ENCODE data around the gene MRPS5. TPM values are rescaled to one million over a fixed set of nuclear protein-coding genes. Genes with fewer than 3 reads are reported as not detected.

MRPS5 gene
- total and polyA plus RNA-seq, 2 donors (not counting 1 experiment from before 2014, with no cell fraction given) = 46.3 to 48.0 TPM

DNA sequence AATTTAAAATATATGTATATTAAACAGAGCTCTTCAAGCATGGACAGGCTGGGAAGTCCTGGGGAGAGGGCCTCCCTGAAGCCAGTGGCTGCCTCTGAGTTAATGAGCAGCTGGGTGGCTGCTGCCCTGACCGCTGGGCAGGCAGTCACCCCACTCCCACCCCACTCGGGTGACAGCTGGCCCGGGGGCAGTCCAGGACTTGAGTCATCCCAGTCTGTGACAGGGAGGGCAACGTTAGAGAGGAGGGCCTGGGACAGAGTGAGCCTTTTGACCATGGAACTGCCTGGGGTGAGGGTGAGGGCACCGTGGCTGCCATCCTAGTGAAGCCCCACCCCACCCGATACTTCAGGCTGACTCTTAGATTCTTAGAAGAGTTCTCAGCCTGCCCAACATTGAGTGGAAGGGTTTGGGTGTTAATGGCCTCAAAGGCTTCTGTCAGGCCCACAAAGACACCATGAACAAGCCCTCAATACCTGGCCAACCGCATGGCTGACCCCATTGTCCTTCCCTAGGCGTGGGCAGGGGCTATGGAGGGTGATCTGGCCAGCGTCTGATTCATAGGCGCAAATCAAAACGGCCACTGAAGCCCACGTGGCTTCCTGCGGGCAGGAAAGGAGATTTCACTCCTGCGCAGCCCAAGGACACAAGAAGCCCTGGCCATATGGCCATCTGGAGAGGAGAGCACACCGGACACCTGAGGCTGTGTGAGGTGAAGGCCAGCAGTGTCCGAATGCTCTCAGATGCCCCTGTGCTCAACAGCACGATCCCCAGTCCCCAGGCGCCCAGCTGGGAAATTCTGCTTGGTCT, 47.5 kb downstream of the MRPS5 start:
- Histone ChIP-seq H3K27me3 (replicated peaks in 1 of 4; ENCODE audit: control extremely low read depth in 1 of 4, control insufficient read depth in 3 of 4, insufficient read depth in 4 of 4, low read length in 3 of 4) (peaks cover 0 to 26% (median 8%) of the 10 kb centered on the region in 4 experiments), H3K9ac (ENCODE audit: low read length) (no peak overlapping the region), H3K4me1 (ENCODE audit: control insufficient read depth in 2 of 2, insufficient read depth in 2 of 2, low read length in 2 of 2) (peaks cover 9 to 11% of the 10 kb centered on the region in 2 donors), H3K9me3 (ENCODE audit: control extremely low read depth in 1 of 3, control insufficient read depth in 2 of 3, insufficient read depth in 1 of 3, low read length in 2 of 3) (no peaks in the 10 kb centered on the region), H3K27ac (ENCODE audit: low read length in 2 of 2) (no peak overlapping the region), H4K20me1 (ENCODE audit: control insufficient read depth, insufficient read depth, low read length, poor library complexity, severe bottlenecking) (no peaks in the 10 kb centered on the region), H2AFZ (ENCODE audit: insufficient read depth, low read depth, low read length, poor library complexity, severe bottlenecking) (no peak overlapping the region), H3K4me3 (ENCODE audit: control extremely low read depth in 1 of 5, extremely low read depth in 1 of 5, insufficient read depth in 1 of 5, low read depth in 2 of 5, low read length in 4 of 5) (no peak overlapping the region), H3K4me2 (replicated peaks; ENCODE audit: low read depth, low read length, poor library complexity, severe bottlenecking) (no peak overlapping the region), H3K36me3 (replicated peaks in 1 of 2; ENCODE audit: control extremely low read depth in 1 of 2, control insufficient read depth in 1 of 2, extremely low read depth in 1 of 2, insufficient read depth in 2 of 2, low read length in 1 of 2) (no peaks in the 10 kb centered on the region), H3K79me2 (ENCODE audit: control insufficient read depth, insufficient read depth, low read length) (no peaks in the 10 kb centered on the region)
- peaks cover 23% of the 10 kb centered on the region for H3K27me3 Mint-ChIP-seq
- DNase-seq (no peak), ATAC-seq (ENCODE audit: low read depth) (no peak)
- TF ChIP-seq EZH2 (IDR thresholded peaks at IDR 0.05; ENCODE audit: borderline replicate concordance, insufficient read depth, low read depth, low read length, poor library complexity, severe bottlenecking) = no peak
- TF ChIP-seq, protein P1, sequence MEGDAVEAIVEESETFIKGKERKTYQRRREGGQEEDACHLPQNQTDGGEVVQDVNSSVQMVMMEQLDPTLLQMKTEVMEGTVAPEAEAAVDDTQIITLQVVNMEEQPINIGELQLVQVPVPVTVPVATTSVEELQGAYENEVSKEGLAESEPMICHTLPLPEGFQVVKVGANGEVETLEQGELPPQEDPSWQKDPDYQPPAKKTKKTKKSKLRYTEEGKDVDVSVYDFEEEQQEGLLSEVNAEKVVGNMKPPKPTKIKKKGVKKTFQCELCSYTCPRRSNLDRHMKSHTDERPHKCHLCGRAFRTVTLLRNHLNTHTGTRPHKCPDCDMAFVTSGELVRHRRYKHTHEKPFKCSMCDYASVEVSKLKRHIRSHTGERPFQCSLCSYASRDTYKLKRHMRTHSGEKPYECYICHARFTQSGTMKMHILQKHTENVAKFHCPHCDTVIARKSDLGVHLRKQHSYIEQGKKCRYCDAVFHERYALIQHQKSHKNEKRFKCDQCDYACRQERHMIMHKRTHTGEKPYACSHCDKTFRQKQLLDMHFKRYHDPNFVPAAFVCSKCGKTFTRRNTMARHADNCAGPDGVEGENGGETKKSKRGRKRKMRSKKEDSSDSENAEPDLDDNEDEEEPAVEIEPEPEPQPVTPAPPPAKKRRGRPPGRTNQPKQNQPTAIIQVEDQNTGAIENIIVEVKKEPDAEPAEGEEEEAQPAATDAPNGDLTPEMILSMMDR (IDR thresholded peaks at IDR 0.05) = no peak
- H3K4me3 Mint-ChIP-seq = no peak overlapping the region
- intact Hi-C loops (cut with micrococcal nuclease) = no loop called here
- H3K4me1 Mint-ChIP-seq = peaks cover 10% of the 10 kb centered on the region
- WGBS (ENCODE audit: insufficient coverage) = 62% methylated on average over 12 of the region's 18 CpGs
- ChIA-PET CTCF (no interaction called here), POLR2A (no interaction called here)
- no peak overlapping the region for H3K27ac Mint-ChIP-seq
- no peaks in the 10 kb centered on the region for H3K9me3 Mint-ChIP-seq (ENCODE audit: insufficient read depth)

DNA sequence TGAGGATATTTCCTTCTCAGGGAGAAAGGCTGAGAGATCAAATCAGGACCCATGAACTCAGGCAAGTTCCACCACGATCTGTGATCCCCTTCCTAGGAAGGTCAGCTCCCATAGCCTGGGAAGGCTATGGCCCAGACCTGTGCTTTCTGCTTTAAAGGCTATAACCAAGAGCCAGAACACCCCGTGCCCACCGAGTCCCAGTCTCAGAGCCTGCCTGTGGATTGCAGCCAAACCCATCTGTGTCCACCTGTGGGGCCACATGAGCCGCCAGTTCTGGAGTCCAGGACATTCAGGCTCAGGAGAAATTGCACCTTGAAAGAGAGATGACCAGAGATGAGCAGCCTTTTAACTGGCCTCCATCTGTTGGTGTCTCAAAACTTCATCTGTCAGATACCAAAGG, 49.2 kb downstream of the MRPS5 start:
- CTCF ChIA-PET = interaction anchor here (1.2 to 1.3 kb wide), 2 partner anchors 10 to 43 kb away, joined by 3 to 4 read pairs; no protein-coding TSS in a partner anchor
- Mint-ChIP-seq H3K4me3 (no peak overlapping the region), H3K27ac (no peak overlapping the region), H3K4me1 (peaks cover 10% of the 10 kb centered on the region), H3K27me3 (peaks cover 21% of the 10 kb centered on the region), H3K9me3 (ENCODE audit: insufficient read depth) (no peaks in the 10 kb centered on the region)
- WGBS (ENCODE audit: insufficient coverage) = 87% methylated on average over 4 of the region's 4 CpGs
- Histone ChIP-seq H3K79me2 (ENCODE audit: control insufficient read depth, insufficient read depth, low read length) (no peaks in the 10 kb centered on the region), H3K9ac (ENCODE audit: low read length) (no peak overlapping the region), H4K20me1 (ENCODE audit: control insufficient read depth, insufficient read depth, low read length, poor library complexity, severe bottlenecking) (no peaks in the 10 kb centered on the region), H3K27me3 (replicated peaks in 1 of 4; ENCODE audit: control extremely low read depth in 1 of 4, control insufficient read depth in 3 of 4, insufficient read depth in 4 of 4, low read length in 3 of 4) (peaks cover 0 to 21% (median 8%) of the 10 kb centered on the region in 4 experiments), H3K9me3 (ENCODE audit: control extremely low read depth in 1 of 3, control insufficient read depth in 2 of 3, insufficient read depth in 1 of 3, low read length in 2 of 3) (no peaks in the 10 kb centered on the region), H3K36me3 (replicated peaks in 1 of 2; ENCODE audit: control extremely low read depth in 1 of 2, control insufficient read depth in 1 of 2, extremely low read depth in 1 of 2, insufficient read depth in 2 of 2, low read length in 1 of 2) (no peaks in the 10 kb centered on the region), H2AFZ (ENCODE audit: insufficient read depth, low read depth, low read length, poor library complexity, severe bottlenecking) (no peak overlapping the region), H3K27ac (ENCODE audit: low read length in 2 of 2) (no peak overlapping the region), H3K4me2 (replicated peaks; ENCODE audit: low read depth, low read length, poor library complexity, severe bottlenecking) (no peak overlapping the region), H3K4me1 (ENCODE audit: control insufficient read depth in 2 of 2, insufficient read depth in 2 of 2, low read length in 2 of 2) (peaks cover 9 to 11% of the 10 kb centered on the region in 2 donors), H3K4me3 (ENCODE audit: control extremely low read depth in 1 of 5, extremely low read depth in 1 of 5, insufficient read depth in 1 of 5, low read depth in 2 of 5, low read length in 4 of 5) (no peak overlapping the region)
- intact Hi-C loops (cut with micrococcal nuclease) = no loop called here
- DNase-seq = no peak
- POLR2A ChIA-PET = no interaction called here
- no peak for ATAC-seq (ENCODE audit: low read depth)
- TF ChIP-seq, protein P1 (IDR thresholded peaks at IDR 0.05) = no peak
- no peak for TF ChIP-seq EZH2 (IDR thresholded peaks at IDR 0.05; ENCODE audit: borderline replicate concordance, insufficient read depth, low read depth, low read length, poor library complexity, severe bottlenecking)

Measured in B cell (primary cell).